Dendritic cell treated with granulocyte-macrophage colony-stimulating factor and Interleukin-4, amounts not matched to agents 40 ng/mL and 50 ng/mL, for 4 days (primary cell): ENCODE measurements around the gene SEC16A.

Experiments used
- H3K27ac Mint-ChIP-seq: one replicate; pipeline ENCODE4 v1.8.0; 2022; ENCODE audit warnings: mild to moderate bottlenecking, mixed read lengths
- H3K27me3 Mint-ChIP-seq: one replicate; pipeline ENCODE4 v1.8.0; 2022; ENCODE audit warnings: mild to moderate bottlenecking, mixed read lengths
- H3K36me3 Mint-ChIP-seq: one replicate; pipeline ENCODE4 v1.8.0; 2022; ENCODE audit warnings: low read depth, mixed read lengths
- H3K4me1 Mint-ChIP-seq: one replicate; pipeline ENCODE4 v1.8.0; 2022; ENCODE audit warnings: low read depth, mixed read lengths
- H3K4me3 Mint-ChIP-seq: one replicate; pipeline ENCODE4 v1.8.0; 2022; ENCODE audit warnings: mild to moderate bottlenecking, moderate library complexity, mixed read lengths
- H3K9me3 Mint-ChIP-seq: one replicate; pipeline ENCODE4 v1.8.0; 2022; ENCODE audit warnings: mixed read lengths
- intact Hi-C: fragments of 100-400 bp; cut with micrococcal nuclease; formaldehyde crosslinking; loops from one replicate; pipeline ENCODE4 v1.15.0; 2022

Gene SEC16A

DNA sequence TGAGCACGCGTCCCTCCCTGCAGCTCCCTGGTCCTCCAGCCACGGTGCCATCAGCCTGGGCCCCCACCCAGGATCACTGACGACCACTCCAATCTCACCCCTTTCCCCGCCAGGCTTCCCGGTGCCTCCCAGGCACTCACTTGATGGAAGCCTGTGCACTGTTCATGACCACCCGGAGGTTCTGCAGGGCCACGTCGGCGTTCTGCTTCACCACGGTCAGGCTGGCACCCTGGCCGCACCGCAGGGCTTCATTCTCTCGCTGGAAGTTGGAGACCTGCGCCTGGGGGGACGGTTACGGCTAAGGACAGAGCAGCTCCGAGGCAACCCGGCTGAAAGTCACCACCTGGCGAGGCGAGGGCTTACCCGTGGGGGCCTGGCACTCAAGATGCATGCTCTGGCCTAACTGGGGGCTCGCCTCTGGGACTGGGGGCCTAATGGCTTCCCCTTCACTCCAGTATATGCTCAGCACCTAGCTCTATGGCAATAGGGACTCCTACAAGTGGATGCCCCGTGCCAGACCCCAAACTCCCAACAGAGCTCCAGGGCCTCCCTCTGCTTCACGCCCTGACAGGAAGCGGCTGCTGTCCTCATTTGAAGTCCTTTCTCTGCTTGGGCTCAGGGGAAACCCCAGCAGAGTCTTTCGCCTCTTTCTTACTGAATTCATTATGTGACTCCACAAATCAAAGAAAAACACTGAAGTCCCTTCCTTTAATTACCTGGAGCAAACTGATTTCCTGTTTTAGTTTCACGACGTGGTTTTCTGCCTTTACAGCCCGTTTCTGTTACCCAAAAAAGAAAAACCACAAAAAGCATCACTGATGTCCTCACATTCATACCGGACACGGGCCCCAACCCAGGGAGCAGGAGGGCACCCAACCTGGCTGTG, 78.7 kb downstream of the SEC16A start:
- peaks cover 81% of the 10 kb centered on the region for H3K36me3 Mint-ChIP-seq
- no peak overlapping the region for H3K27ac Mint-ChIP-seq
- no peak overlapping the region for H3K4me3 Mint-ChIP-seq
- intact Hi-C loops, result loop anchor here (10.0 kb wide), 1 partner anchor 81 kb away; the partner anchor contains the start of gene SEC16A
- peaks cover 37% of the 10 kb centered on the region for H3K4me1 Mint-ChIP-seq
- H3K27me3 Mint-ChIP-seq, result no peaks in the 10 kb centered on the region
- no peaks in the 10 kb centered on the region for H3K9me3 Mint-ChIP-seq

DNA sequence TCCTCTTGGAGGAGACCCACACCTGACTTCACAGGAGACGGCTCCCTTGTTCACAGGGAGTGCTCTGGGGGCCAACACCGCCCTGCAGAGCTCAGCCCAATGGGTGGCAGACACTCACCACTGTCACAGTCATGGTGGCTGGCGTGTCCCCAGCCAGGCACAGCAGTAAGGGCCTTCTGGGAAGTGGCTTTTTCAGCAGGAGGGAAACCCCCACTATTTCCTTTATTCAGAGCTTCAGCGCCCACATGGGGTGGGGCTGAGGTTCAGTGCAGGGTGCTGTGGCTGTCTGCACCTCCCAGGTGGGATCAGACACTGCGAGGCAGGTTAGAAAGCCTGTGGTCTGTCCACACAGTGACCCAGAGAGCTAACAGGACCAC, 79.3 kb downstream of the SEC16A start:
- no peak overlapping the region for H3K27ac Mint-ChIP-seq
- intact Hi-C loops, result loop anchor here (10.0 kb wide), 1 partner anchor 81 kb away; the partner anchor contains the start of gene SEC16A
- no peak overlapping the region for H3K4me3 Mint-ChIP-seq
- H3K36me3 Mint-ChIP-seq, result peaks cover 79% of the 10 kb centered on the region
- H3K9me3 Mint-ChIP-seq, result no peaks in the 10 kb centered on the region
- H3K27me3 Mint-ChIP-seq, result no peaks in the 10 kb centered on the region
- peaks cover 37% of the 10 kb centered on the region for H3K4me1 Mint-ChIP-seq

- no peaks in the 10 kb centered on the region for H3K9me3 Mint-ChIP-seq
- intact Hi-C loops, result loop anchor here (10.0 kb wide), 1 partner anchor 83 kb away; the partner anchor contains the start of gene SEC16A
- H3K27me3 Mint-ChIP-seq, result no peaks in the 10 kb centered on the region
- no peak overlapping the region for H3K27ac Mint-ChIP-seq
- peaks cover 79% of the 10 kb centered on the region for H3K36me3 Mint-ChIP-seq
- H3K4me3 Mint-ChIP-seq, result no peak overlapping the region
- peaks cover 34% of the 10 kb centered on the region for H3K4me1 Mint-ChIP-seq
These were observed 80.8 kb downstream of the SEC16A start for GRCh38 chr9:136402067-136402466.

- Mint-ChIP-seq H3K27me3 (no peaks in the 10 kb centered on the region), H3K27ac (no peak overlapping the region), H3K4me1 (peaks cover 34% of the 10 kb centered on the region), H3K4me3 (no peak overlapping the region), H3K9me3 (no peaks in the 10 kb centered on the region), H3K36me3 (peaks cover 79% of the 10 kb centered on the region)
- intact Hi-C loops, result loop anchor here (2.0 to 10.0 kb wide), 3 partner anchors 37 to 83 kb away; partner anchors contain the start of gene SEC16A
These were observed 81.5 kb downstream of the SEC16A start for GRCh38 chr9:136401173-136401922.

DNA sequence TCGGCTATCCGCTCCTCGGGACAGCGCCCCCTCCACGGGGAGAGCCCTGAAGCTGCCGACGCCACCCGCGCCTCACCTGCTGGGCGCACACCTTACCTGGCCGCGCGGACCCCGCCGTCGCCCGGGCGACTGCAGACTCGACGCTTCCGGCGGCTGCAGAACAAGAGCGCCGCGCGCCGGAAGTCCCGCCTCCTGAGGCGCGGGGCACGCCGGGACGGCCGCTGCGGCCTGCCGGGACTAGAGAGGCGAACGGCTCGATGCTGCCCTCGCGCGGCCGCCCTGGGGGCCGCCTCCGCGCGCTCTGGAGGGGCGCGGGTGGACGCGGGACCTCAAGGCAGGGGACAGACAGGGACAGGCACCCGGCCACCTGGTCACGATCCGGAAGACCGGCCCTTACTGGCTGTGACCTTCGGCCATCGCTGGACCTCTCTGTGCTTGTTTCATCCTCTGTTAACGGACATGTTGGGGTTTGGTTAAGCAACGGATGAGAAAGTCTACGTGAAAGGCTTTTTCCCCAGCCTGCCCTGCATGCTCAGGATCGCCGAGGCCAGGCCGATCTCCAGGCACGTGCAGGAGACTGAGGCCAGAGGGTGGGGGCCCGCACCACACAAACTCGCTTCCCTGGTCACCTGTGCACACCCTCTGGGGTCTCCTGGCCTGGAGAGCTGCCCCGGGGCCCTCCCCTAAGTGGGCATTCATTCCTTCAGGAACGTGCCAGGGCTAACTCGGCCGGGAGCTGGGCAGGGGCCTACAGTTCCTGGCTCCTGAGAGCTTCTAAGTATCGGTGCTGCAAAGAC, 82.6 kb downstream of the SEC16A start, which contains the start of gene SNAPC4:
TSS of gene SNAPC4 (minus strand) at position 133 of the 797 bp plus-strand sequence. CDS start 1,742 bp downstream, outside the sequence.
- Mint-ChIP-seq H3K27ac (peak within 1 kb of the TSS; percentile 62), H3K27me3 (no peaks in the 10 kb centered on the region), H3K4me1 (peaks cover 34% of the 10 kb centered on the region), H3K4me3 (peak within 1 kb of the TSS; percentile 86), H3K36me3 (peaks cover 79% of the 10 kb centered on the region), H3K9me3 (no peaks in the 10 kb centered on the region)
- intact Hi-C loops, result loop anchor here (2.0 to 10.0 kb wide), 3 partner anchors 35 to 85 kb away; partner anchors contain the start of gene SEC16A

- H3K27ac Mint-ChIP-seq, result peak overlapping the region; percentile 62
- H3K4me1 Mint-ChIP-seq, result peaks cover 28% of the 10 kb centered on the region
- intact Hi-C loops, result loop anchor here (2.0 to 10.0 kb wide), 3 partner anchors 35 to 85 kb away; partner anchors contain the start of gene SEC16A
- H3K4me3 Mint-ChIP-seq, result peak overlapping the region; percentile 86
- H3K27me3 Mint-ChIP-seq, result no peaks in the 10 kb centered on the region
- H3K36me3 Mint-ChIP-seq, result peaks cover 79% of the 10 kb centered on the region
- H3K9me3 Mint-ChIP-seq, result no peaks in the 10 kb centered on the region
These were observed 83.4 kb downstream of the SEC16A start for GRCh38 chr9:136399176-136400037.

- Mint-ChIP-seq H3K27ac (peak overlapping the region; percentile 62), H3K4me1 (peaks cover 20% of the 10 kb centered on the region), H3K9me3 (no peaks in the 10 kb centered on the region), H3K4me3 (no peak overlapping the region), H3K27me3 (no peaks in the 10 kb centered on the region), H3K36me3 (peaks cover 79% of the 10 kb centered on the region)
- intact Hi-C loops, result no loop called here
These were observed 84.6 kb downstream of the SEC16A start for GRCh38 chr9:136398286-136398685.

DNA sequence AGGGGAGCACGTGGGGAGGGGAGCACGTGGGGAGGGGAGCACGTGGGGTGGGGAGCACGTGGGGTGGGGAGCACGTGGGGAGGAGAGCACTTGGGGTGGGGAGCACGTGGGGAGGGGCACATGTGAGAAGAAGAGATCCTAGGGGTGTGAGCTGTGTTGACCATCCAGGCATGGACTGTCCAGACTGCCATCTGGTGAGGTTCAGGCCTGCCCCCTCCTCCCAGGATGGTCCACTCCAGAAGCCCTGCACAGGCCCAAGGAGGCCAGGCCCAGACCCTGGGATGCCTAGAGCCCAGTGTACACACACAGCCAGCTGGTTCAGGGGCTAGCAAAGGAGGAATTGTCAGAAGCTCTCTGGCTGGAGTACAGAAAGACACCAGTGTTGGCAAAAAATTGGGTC, 85.2 kb downstream of the SEC16A start:
- Mint-ChIP-seq H3K27me3 (no peaks in the 10 kb centered on the region), H3K4me3 (no peak overlapping the region), H3K36me3 (peaks cover 79% of the 10 kb centered on the region), H3K9me3 (no peaks in the 10 kb centered on the region), H3K27ac (no peak overlapping the region), H3K4me1 (peaks cover 20% of the 10 kb centered on the region)
- intact Hi-C loops, result no loop called here

GRCh38 chr9:136396219-136396515, 86.7 kb downstream of the SEC16A start:
- Mint-ChIP-seq H3K27ac (no peak overlapping the region), H3K4me1 (peaks cover 20% of the 10 kb centered on the region), H3K9me3 (no peaks in the 10 kb centered on the region), H3K27me3 (no peaks in the 10 kb centered on the region), H3K36me3 (peaks cover 79% of the 10 kb centered on the region), H3K4me3 (no peak overlapping the region)
- intact Hi-C loops, result no loop called here

DNA sequence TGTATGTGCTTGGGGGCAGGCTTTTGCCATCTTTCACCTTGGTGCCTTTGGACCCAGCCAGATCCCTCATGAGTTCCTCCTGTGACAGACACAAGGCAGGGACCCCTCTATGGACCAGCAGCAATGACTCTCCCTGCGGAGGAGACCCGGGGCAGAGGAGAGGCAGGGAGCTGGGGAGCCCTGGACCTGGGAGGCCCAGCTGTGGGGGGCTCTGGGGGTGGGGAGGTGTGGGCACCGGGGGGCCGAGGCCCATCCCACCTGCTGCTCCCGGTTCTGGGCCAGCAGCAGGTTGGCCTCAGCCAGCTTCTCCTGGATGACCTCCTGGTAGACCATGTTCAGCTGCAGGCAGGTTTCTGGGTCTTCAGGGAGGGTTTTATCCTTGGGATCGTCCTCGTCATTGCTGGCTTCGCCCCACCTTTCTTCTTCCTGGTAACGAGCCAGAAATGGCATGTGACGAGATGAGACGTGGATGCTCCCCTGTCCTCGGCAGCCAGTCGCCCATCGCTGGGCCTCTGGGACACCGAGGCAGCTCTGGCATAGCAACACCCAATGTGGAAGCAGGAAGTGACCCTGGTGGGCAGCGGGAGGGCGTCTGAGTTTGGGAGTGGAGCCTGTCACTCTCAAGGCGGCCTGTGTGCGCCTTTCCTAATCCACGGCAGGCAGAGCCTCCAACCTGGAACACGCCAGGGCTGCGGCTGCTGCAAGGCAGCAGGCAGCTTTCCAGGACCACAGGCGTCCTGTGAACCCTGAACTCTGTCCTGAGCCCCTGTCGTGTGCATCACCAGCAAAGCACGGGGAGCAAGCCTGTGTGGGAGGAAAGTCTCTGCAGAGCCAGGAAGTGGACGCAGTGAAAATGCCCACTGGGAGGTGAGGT, 87.3 kb downstream of the SEC16A start:
- H3K27ac Mint-ChIP-seq, result no peak overlapping the region
- H3K4me3 Mint-ChIP-seq, result no peak overlapping the region
- intact Hi-C loops, result no loop called here
- H3K36me3 Mint-ChIP-seq, result peaks cover 83% of the 10 kb centered on the region
- H3K27me3 Mint-ChIP-seq, result no peaks in the 10 kb centered on the region
- peaks cover 18% of the 10 kb centered on the region for H3K4me1 Mint-ChIP-seq
- no peaks in the 10 kb centered on the region for H3K9me3 Mint-ChIP-seq

- intact Hi-C loops, result no loop called here
- no peaks in the 10 kb centered on the region for H3K9me3 Mint-ChIP-seq
- H3K4me3 Mint-ChIP-seq, result no peak overlapping the region
- H3K27ac Mint-ChIP-seq, result no peak overlapping the region
- H3K4me1 Mint-ChIP-seq, result peaks cover 15% of the 10 kb centered on the region
- peaks cover 89% of the 10 kb centered on the region for H3K36me3 Mint-ChIP-seq
- H3K27me3 Mint-ChIP-seq, result no peaks in the 10 kb centered on the region
These were observed 87.9 kb downstream of the SEC16A start for GRCh38 chr9:136395020-136395340.

DNA sequence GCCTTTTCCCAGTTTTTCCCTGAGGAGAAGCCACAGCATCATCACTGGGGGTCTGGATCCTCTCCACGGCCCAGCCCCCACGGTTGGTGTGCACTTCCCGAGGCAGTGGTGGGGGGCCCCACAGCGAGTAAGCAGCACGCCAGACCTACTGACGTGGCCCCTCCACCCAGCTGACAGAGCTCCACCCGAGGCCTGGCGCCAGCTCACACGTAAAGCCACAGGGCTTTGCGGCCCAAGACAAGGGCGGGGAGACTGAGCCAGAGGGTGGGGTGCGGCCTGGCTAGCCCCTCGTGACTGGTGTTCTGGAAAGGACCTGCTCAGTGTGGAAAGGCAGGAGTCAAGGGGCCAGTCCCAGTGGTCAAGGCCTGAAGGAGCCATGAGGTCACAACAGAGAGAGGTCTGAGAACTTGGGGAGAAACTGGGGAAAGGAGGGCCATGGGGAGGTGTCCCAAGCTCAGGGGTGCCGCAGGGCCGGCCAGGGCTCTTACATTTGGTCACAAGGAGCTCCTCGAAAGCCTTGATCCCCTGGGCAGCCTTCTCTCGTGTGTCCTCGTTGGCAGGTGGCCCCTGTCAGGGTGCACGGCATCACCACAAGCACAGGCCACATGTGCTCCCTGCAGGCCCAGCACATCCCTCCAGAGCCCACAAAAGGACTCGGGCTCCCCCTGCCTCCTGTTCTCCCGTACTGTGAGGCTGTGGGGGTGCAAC, 88.4 kb downstream of the SEC16A start:
- no peak overlapping the region for H3K27ac Mint-ChIP-seq
- H3K4me3 Mint-ChIP-seq, result no peak overlapping the region
- no peaks in the 10 kb centered on the region for H3K27me3 Mint-ChIP-seq
- H3K36me3 Mint-ChIP-seq, result peaks cover 95% of the 10 kb centered on the region
- peaks cover 19% of the 10 kb centered on the region for H3K4me1 Mint-ChIP-seq
- intact Hi-C loops, result no loop called here
- H3K9me3 Mint-ChIP-seq, result no peaks in the 10 kb centered on the region
